ENCODE measurements around the gene MINK1.

Gene MINK1

GRCh38 chr17:4837471-4838308, 4.5 kb downstream of the MINK1 start:
- H3K27ac ChIP-seq (ENCODE audit: low read depth, low read length): no peak overlapping the region
- H3K36me3 ChIP-seq (ENCODE audit: control insufficient read depth, insufficient read depth, low read length): peaks cover 12% of the 10 kb centered on the region
- H3K9ac ChIP-seq (ENCODE audit: low read depth, low read length): no peak overlapping the region
- H3K9me3 ChIP-seq (ENCODE audit: control insufficient read depth, insufficient read depth, low read length): no peaks in the 10 kb centered on the region
- H3K27me3 ChIP-seq (ENCODE audit: control insufficient read depth, insufficient read depth, low read length): no peaks in the 10 kb centered on the region
- peaks cover 7% of the 10 kb centered on the region for H3K4me1 ChIP-seq (ENCODE audit: control insufficient read depth, insufficient read depth, low read length)
- H3K4me3 ChIP-seq (ENCODE audit: low read depth, low read length): no peak overlapping the region

- peaks cover 12% of the 10 kb centered on the region for H3K36me3 ChIP-seq (ENCODE audit: control insufficient read depth, insufficient read depth, low read length)
- H3K4me1 ChIP-seq (ENCODE audit: control insufficient read depth, insufficient read depth, low read length): peaks cover 7% of the 10 kb centered on the region
- no peak overlapping the region for H3K27ac ChIP-seq (ENCODE audit: low read depth, low read length)
- no peaks in the 10 kb centered on the region for H3K9me3 ChIP-seq (ENCODE audit: control insufficient read depth, insufficient read depth, low read length)
- H3K4me3 ChIP-seq (ENCODE audit: low read depth, low read length): no peak overlapping the region
- H3K27me3 ChIP-seq (ENCODE audit: control insufficient read depth, insufficient read depth, low read length): no peaks in the 10 kb centered on the region
- H3K9ac ChIP-seq (ENCODE audit: low read depth, low read length): no peak overlapping the region
These were observed 5.2 kb downstream of the MINK1 start for GRCh38 chr17:4838309-4838785.

- Histone ChIP-seq H3K4me3 (ENCODE audit: low read depth, low read length) (no peak overlapping the region), H3K9me3 (ENCODE audit: control insufficient read depth, insufficient read depth, low read length) (no peaks in the 10 kb centered on the region), H3K9ac (ENCODE audit: low read depth, low read length) (no peak overlapping the region), H3K36me3 (ENCODE audit: control insufficient read depth, insufficient read depth, low read length) (peaks cover 12% of the 10 kb centered on the region), H3K4me1 (ENCODE audit: control insufficient read depth, insufficient read depth, low read length) (peaks cover 4% of the 10 kb centered on the region), H3K27ac (ENCODE audit: low read depth, low read length) (no peak overlapping the region), H3K27me3 (ENCODE audit: control insufficient read depth, insufficient read depth, low read length) (no peaks in the 10 kb centered on the region)
These were observed 6.1 kb downstream of the MINK1 start for GRCh38 chr17:4839221-4839620.

- no peak overlapping the region for H3K27ac ChIP-seq (ENCODE audit: low read depth, low read length)
- H3K9me3 ChIP-seq (ENCODE audit: control insufficient read depth, insufficient read depth, low read length): no peaks in the 10 kb centered on the region
- no peak overlapping the region for H3K9ac ChIP-seq (ENCODE audit: low read depth, low read length)
- no peaks in the 10 kb centered on the region for H3K4me1 ChIP-seq (ENCODE audit: control insufficient read depth, insufficient read depth, low read length)
- peaks cover 12% of the 10 kb centered on the region for H3K36me3 ChIP-seq (ENCODE audit: control insufficient read depth, insufficient read depth, low read length)
- no peak overlapping the region for H3K4me3 ChIP-seq (ENCODE audit: low read depth, low read length)
- H3K27me3 ChIP-seq (ENCODE audit: control insufficient read depth, insufficient read depth, low read length): no peaks in the 10 kb centered on the region
These were observed 7.1 kb downstream of the MINK1 start for GRCh38 chr17:4839965-4840892.

GRCh38 chr17:4840893-4841242, 7.7 kb downstream of the MINK1 start:
- Histone ChIP-seq H3K36me3 (ENCODE audit: control insufficient read depth, insufficient read depth, low read length) (peaks cover 12% of the 10 kb centered on the region), H3K4me1 (ENCODE audit: control insufficient read depth, insufficient read depth, low read length) (no peaks in the 10 kb centered on the region), H3K4me3 (ENCODE audit: low read depth, low read length) (no peak overlapping the region), H3K27ac (ENCODE audit: low read depth, low read length) (no peak overlapping the region), H3K27me3 (ENCODE audit: control insufficient read depth, insufficient read depth, low read length) (no peaks in the 10 kb centered on the region), H3K9ac (ENCODE audit: low read depth, low read length) (no peak overlapping the region), H3K9me3 (ENCODE audit: control insufficient read depth, insufficient read depth, low read length) (no peaks in the 10 kb centered on the region)

- H3K27ac ChIP-seq (ENCODE audit: low read depth, low read length): no peak overlapping the region
- H3K4me1 ChIP-seq (ENCODE audit: control insufficient read depth, insufficient read depth, low read length): peaks cover 2% of the 10 kb centered on the region; the same call in 1 of the 2 replicates
These were observed 9.2 kb downstream of the MINK1 start for GRCh38 chr17:4842376-4842775.

GRCh38 chr17:4843321-4844000, 10.3 kb downstream of the MINK1 start:
- H3K27me3 ChIP-seq (ENCODE audit: control insufficient read depth, insufficient read depth, low read length): no peaks in the 10 kb centered on the region
- no peak overlapping the region for H3K4me3 ChIP-seq (ENCODE audit: low read depth, low read length)
- H3K4me1 ChIP-seq (ENCODE audit: control insufficient read depth, insufficient read depth, low read length): peaks cover 5% of the 10 kb centered on the region
- H3K27ac ChIP-seq (ENCODE audit: low read depth, low read length): no peak overlapping the region
- H3K9me3 ChIP-seq (ENCODE audit: control insufficient read depth, insufficient read depth, low read length): no peaks in the 10 kb centered on the region
- H3K9ac ChIP-seq (ENCODE audit: low read depth, low read length): no peak overlapping the region
- 0 out of 2 replicates have a peak, but pooled peaks cover 3% of the 10 kb centered on the region for H3K36me3 ChIP-seq (ENCODE audit: control insufficient read depth, insufficient read depth, low read length)

More at GRCh38 chr17:4842376-4842775, 9.2 kb downstream of the MINK1 start:
- H3K36me3 ChIP-seq (ENCODE audit: control insufficient read depth, insufficient read depth, low read length): peaks cover 12% of the 10 kb centered on the region
- no peaks in the 10 kb centered on the region for H3K27me3 ChIP-seq (ENCODE audit: control insufficient read depth, insufficient read depth, low read length)
- no peaks in the 10 kb centered on the region for H3K9me3 ChIP-seq (ENCODE audit: control insufficient read depth, insufficient read depth, low read length)
- no peak overlapping the region for H3K4me3 ChIP-seq (ENCODE audit: low read depth, low read length)
- no peak overlapping the region for H3K9ac ChIP-seq (ENCODE audit: low read depth, low read length)

- Histone ChIP-seq H3K4me3 (ENCODE audit: low read depth, low read length) (no peak overlapping the region), H3K27ac (ENCODE audit: low read depth, low read length) (no peak overlapping the region), H3K27me3 (ENCODE audit: control insufficient read depth, insufficient read depth, low read length) (no peaks in the 10 kb centered on the region), H3K9ac (ENCODE audit: low read depth, low read length) (no peak overlapping the region), H3K4me1 (ENCODE audit: control insufficient read depth, insufficient read depth, low read length) (peaks cover 17% of the 10 kb centered on the region), H3K36me3 (ENCODE audit: control insufficient read depth, insufficient read depth, low read length) (no peaks in the 10 kb centered on the region), H3K9me3 (ENCODE audit: control insufficient read depth, insufficient read depth, low read length) (no peaks in the 10 kb centered on the region)
These were observed 12.0 kb downstream of the MINK1 start for GRCh38 chr17:4845118-4845517.

GRCh38 chr17:4846635-4847390, 13.7 kb downstream of the MINK1 start:
- no peak overlapping the region for H3K27ac ChIP-seq (ENCODE audit: low read depth, low read length)
- peaks cover 29% of the 10 kb centered on the region for H3K4me1 ChIP-seq (ENCODE audit: control insufficient read depth, insufficient read depth, low read length)
- no peak overlapping the region for H3K9ac ChIP-seq (ENCODE audit: low read depth, low read length)
- no peaks in the 10 kb centered on the region for H3K36me3 ChIP-seq (ENCODE audit: control insufficient read depth, insufficient read depth, low read length)
- no peaks in the 10 kb centered on the region for H3K9me3 ChIP-seq (ENCODE audit: control insufficient read depth, insufficient read depth, low read length)
- no peak overlapping the region for H3K4me3 ChIP-seq (ENCODE audit: low read depth, low read length)
- no peaks in the 10 kb centered on the region for H3K27me3 ChIP-seq (ENCODE audit: control insufficient read depth, insufficient read depth, low read length)

- H3K27ac ChIP-seq (ENCODE audit: low read depth, low read length): peak overlapping the region; percentile 97
These were observed 15.9 kb downstream of the MINK1 start for GRCh38 chr17:4849011-4849536.

More at GRCh38 chr17:4849011-4849536, 15.9 kb downstream of the MINK1 start:
- Histone ChIP-seq H3K27me3 (ENCODE audit: control insufficient read depth, insufficient read depth, low read length) (no peaks in the 10 kb centered on the region), H3K4me1 (ENCODE audit: control insufficient read depth, insufficient read depth, low read length) (peaks cover 37% of the 10 kb centered on the region), H3K9me3 (ENCODE audit: control insufficient read depth, insufficient read depth, low read length) (no peaks in the 10 kb centered on the region), H3K36me3 (ENCODE audit: control insufficient read depth, insufficient read depth, low read length) (no peaks in the 10 kb centered on the region), H3K9ac (ENCODE audit: low read depth, low read length) (peak overlapping the region; percentile 53), H3K4me3 (ENCODE audit: low read depth, low read length) (0 out of 2 replicates have a peak overlapping the region, but pooled peaks have one; percentile 27)
